Testis (tissue), 3 donors: ENCODE data around the gene SMIM44. TPM values are rescaled to one million over a fixed set of nuclear protein-coding genes. Genes with fewer than 3 reads are reported as not detected.

Source experiments
- DNase-seq: peaks from one replicate; pipeline ENCODE4 v3.0.0-alpha.2; 2019
- H3K27ac ChIP-seq, 2 donors: fragments of 200-600 bp; sonication (generic); one replicate each; pipeline ENCODE4 v1.5.1; 2019
- H3K27me3 ChIP-seq: fragments of 200-600 bp; sonication (generic); one replicate; pipeline ENCODE4 v1.5.1; 2019
- H3K36me3 ChIP-seq: fragments of 200-600 bp; sonication (generic); one replicate; pipeline ENCODE4 v1.5.1; 2017; ENCODE audit warnings: low read depth; ENCODE audit errors: missing control alignments
- H3K4me1 ChIP-seq: fragments of 200-600 bp; sonication (generic); one replicate; pipeline ENCODE4 v1.5.1; 2019
- H3K4me3 ChIP-seq, 2 donors: fragments of 200-600 bp; sonication (generic); one replicate each; pipeline ENCODE4 v1.5.1; 2017 to 2019
- H3K9me3 ChIP-seq: fragments of 200-600 bp; sonication (generic); one replicate; pipeline ENCODE4 v1.5.1; 2017
- POLR2A ChIP-seq: fragments of 450-650 bp; IDR thresholded peaks from one replicate; pipeline ENCODE4 v1.6.1; 2017; ENCODE audit warnings: antibody characterized with exemption, mild to moderate bottlenecking, moderate library complexity
- WGBS, 2 donors: methylation state at CpG; one replicate each; pipeline ENCODE4 v1.1.5; 2018; 5-methylcytosine and 5-hydroxymethylcytosine counted together
- intact Hi-C: fragments of 100-400 bp; cut with DNase I; formaldehyde crosslinking; loops from one replicate; pipeline ENCODE4 v1.15.1; 2023; ENCODE audit warnings: low total_unique reads
- polyA plus RNA-seq: library from polyadenylated mRNA; stranded (reverse); fragments of 350-450 nt; fragmentation: Illumina TruSeq; extraction: RNeasy Lipid Tissue Mini Kit (QIAGEN cat#74804); gene quantifications from one replicate; pipeline ENCODE4 v1.2.3, GENCODE V29; 2014; ENCODE audit warnings: low read depth, low replicate concordance; ENCODE audit not compliant: insufficient read depth
- total RNA-seq, 2 donors: library from RNA; depleted of rRNA; stranded (reverse); fragments of >200 nt; gene quantifications; one replicate each; pipeline ENCODE4 v1.2.3, GENCODE V29; 2016
- TF ChIP-seq, protein P1 (sequence below), 3 experiments: fragments of 450-650 bp in 2 of 3; fragments of 200-600 bp in 1 of 3; sonication (generic) in 1 of 3; IDR thresholded peaks; one replicate each; pipeline ENCODE4 v1.5.1; 2016 to 2019; ENCODE audit warnings: antibody characterized with exemption in 3 of 3, mild to moderate bottlenecking in 2 of 3, moderate library complexity in 1 of 3

SMIM44 gene
- total and polyA plus RNA-seq, 3 donors from 2014 or later: not detected

DNA sequence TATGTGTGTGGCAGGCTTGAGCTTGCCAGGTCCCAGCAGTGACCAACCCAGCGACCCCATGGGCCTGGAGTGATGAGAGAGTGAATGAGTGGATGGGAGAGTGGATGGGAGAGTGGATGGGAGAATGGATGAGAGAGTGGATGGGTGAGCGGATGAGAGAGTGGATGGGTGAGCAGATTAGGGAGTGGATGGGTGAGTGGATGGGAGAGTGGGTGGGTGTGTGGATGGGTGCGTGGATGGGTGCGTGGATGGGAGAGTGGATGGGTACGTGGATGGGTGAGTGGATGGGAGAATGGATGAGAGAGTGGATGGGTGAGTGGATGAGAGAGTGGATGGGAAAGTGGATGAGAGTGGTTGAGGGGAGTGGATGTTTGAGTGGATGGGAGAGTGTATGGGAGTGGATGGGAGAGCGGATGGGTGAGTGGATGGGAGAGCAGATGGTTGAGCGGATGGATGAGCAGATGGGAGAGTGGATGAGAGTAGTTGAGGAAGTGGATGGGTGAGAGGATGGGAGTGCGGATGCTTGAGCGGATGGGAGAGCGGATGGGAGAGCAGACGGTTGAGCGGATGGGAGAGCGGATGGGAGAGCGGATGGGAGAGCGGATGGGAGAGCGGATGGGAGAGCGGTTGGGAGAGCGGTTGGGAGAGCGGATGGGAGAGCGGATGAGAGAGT lies 45.4 kb upstream of the SMIM44 start:
- Histone ChIP-seq H3K9me3 (no peaks in the 10 kb centered on the region), H3K4me1 (peaks cover 9% of the 10 kb centered on the region), H3K4me3 (no peak overlapping the region), H3K36me3 (no peaks in the 10 kb centered on the region), H3K27me3 (no peaks in the 10 kb centered on the region), H3K27ac (no peak overlapping the region)
- intact Hi-C loops: no loop called here
- no peak for DNase-seq
- 93% methylated on average over 20 of the region's 20 CpGs for WGBS, 2 donors
- TF ChIP-seq, protein P1, sequence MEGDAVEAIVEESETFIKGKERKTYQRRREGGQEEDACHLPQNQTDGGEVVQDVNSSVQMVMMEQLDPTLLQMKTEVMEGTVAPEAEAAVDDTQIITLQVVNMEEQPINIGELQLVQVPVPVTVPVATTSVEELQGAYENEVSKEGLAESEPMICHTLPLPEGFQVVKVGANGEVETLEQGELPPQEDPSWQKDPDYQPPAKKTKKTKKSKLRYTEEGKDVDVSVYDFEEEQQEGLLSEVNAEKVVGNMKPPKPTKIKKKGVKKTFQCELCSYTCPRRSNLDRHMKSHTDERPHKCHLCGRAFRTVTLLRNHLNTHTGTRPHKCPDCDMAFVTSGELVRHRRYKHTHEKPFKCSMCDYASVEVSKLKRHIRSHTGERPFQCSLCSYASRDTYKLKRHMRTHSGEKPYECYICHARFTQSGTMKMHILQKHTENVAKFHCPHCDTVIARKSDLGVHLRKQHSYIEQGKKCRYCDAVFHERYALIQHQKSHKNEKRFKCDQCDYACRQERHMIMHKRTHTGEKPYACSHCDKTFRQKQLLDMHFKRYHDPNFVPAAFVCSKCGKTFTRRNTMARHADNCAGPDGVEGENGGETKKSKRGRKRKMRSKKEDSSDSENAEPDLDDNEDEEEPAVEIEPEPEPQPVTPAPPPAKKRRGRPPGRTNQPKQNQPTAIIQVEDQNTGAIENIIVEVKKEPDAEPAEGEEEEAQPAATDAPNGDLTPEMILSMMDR (IDR thresholded peaks at IDR 0.05): no peak
- no peak for TF ChIP-seq POLR2A

DNA sequence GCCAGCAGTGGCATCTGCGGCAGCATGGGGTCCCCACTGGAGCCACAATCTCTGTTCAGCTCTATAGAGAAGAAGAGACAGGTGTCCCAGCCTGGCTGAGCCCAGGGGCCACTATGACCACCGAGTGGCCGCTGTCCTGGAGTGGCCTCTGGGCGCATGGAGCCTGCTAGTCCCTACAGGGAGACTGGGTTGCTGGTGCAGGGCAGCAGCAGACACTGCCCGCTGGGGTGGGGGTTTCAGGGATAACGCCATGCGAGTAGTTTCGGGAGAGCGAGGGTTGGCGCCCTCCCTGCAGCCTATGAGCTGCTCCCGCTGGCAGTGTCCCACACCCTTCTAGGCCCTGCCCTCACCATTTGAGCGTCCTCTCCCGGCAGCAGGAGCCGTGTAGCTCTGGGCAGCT lies 44.8 kb upstream of the SMIM44 start:
- H3K4me3 ChIP-seq: no peak overlapping the region
- no peaks in the 10 kb centered on the region for H3K9me3 ChIP-seq
- intact Hi-C loops: no loop called here
- H3K27ac ChIP-seq: no peak overlapping the region
- H3K4me1 ChIP-seq: peaks cover 3% of the 10 kb centered on the region
- WGBS, 2 donors: 97 to 98% methylated on average over 8 to 14 of the region's 14 CpGs
- DNase-seq: no peak
- TF ChIP-seq, protein P1 (IDR thresholded peaks at IDR 0.05): no peak
- no peak for TF ChIP-seq POLR2A
- H3K36me3 ChIP-seq: no peaks in the 10 kb centered on the region
- no peaks in the 10 kb centered on the region for H3K27me3 ChIP-seq

- DNase-seq: no peak
- Histone ChIP-seq H3K36me3 (no peaks in the 10 kb centered on the region), H3K4me1 (no peaks in the 10 kb centered on the region), H3K27me3 (no peaks in the 10 kb centered on the region), H3K27ac (no peak overlapping the region), H3K4me3 (no peak overlapping the region), H3K9me3 (no peaks in the 10 kb centered on the region)
- 81 to 91% methylated on average over 4 to 21 of the region's 21 CpGs for WGBS, 2 donors
- intact Hi-C loops: no loop called here
- TF ChIP-seq, protein P1 (IDR thresholded peaks at IDR 0.05): no peak
- TF ChIP-seq POLR2A: no peak
Observed at GRCh38 chr19:3527238-3527910, 44.1 kb upstream of the SMIM44 start.

DNA sequence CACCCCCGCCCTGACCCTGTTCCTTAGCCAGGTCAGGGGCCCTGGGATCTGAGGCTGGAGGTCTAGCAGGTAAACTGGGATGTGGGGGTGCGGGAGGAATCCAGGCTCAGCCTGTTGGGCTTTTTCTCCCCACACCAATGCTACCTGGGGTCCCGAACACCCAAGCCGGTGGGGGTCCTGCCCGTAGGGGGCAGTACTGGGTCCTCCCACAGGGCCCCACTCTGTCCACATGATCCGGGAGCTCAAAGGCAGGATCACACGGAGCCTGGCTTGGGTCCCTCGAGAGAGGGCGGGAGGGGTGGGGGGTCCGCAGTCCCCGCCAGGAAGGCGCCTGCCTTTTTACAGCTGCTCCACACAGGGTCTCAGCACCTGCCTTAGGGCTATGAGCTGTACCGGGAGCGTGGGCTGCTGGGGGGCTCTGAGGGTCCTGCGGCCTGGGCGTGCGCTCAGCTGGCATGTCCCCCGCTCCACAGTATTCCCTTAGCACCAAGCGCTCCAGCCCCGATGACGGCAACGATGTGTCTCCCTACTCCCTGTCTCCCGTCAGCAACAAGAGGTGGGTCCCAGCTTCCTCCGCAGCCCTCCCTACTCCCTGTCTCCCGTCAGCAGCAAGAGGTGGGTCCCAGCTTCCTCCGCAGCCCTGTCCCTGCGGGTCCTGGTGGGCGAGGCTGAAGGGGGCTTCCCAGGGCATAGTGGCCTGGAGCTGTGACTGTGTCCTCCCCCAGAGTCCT lies 43.4 kb upstream of the SMIM44 start:
- Histone ChIP-seq H3K4me3 (no peak overlapping the region), H3K36me3 (no peaks in the 10 kb centered on the region), H3K9me3 (no peaks in the 10 kb centered on the region), H3K27me3 (no peaks in the 10 kb centered on the region), H3K4me1 (no peaks in the 10 kb centered on the region), H3K27ac (no peak overlapping the region)
- DNase-seq: no peak
- intact Hi-C loops: no loop called here
- no peak for TF ChIP-seq POLR2A
- TF ChIP-seq, protein P1 (IDR thresholded peaks at IDR 0.05): no peak
- 90 to 98% methylated on average over 15 to 28 of the region's 28 CpGs for WGBS, 2 donors
